Right atrium auricular region (tissue), 2 donors: ENCODE results near the gene MX1. TPM values are rescaled to one million over a fixed set of nuclear protein-coding genes. Genes with fewer than 3 reads are reported as not detected.
"Not testable (repeated sequence)": the region's sequence is repeated elsewhere in the genome, so short reads cannot be mapped to it uniquely, and the experiment has no call there.

ENCODE experiments used
- DNase-seq: peaks from one replicate; pipeline ENCODE4 v3.0.0-alpha.2; 2019; ENCODE audit warnings: low spot score
- H3K27ac ChIP-seq, 2 donors: fragments of 200-600 bp; sonication (generic); 1 replicate in 1 of 2; 2 replicates in 1 of 2; pipeline ENCODE4 v1.5.1; 2016 to 2019
- H3K27me3 ChIP-seq, 2 donors: fragments of 200-600 bp; sonication (generic); one replicate each; pipeline versions ENCODE4 v1.5.1 to v1.6.0; 2017 to 2019
- H3K36me3 ChIP-seq: fragments of 200-600 bp; sonication (generic); one replicate; pipeline ENCODE4 v1.5.1; 2016
- H3K4me1 ChIP-seq, 2 donors: fragments of 200-600 bp; sonication (generic); one replicate each; pipeline versions ENCODE4 v1.5.1 to v1.6.0; 2017 to 2019
- H3K4me3 ChIP-seq, 2 donors: fragments of 200-600 bp; sonication (generic); 1 replicate in 1 of 2; 2 replicates in 1 of 2; pipeline ENCODE4 v1.5.1; 2017 to 2019; ENCODE audit warnings: mild to moderate bottlenecking in 1 of 2, moderate library complexity in 1 of 2
- H3K9me3 ChIP-seq, 2 donors: fragments of 200-600 bp; sonication (generic); one replicate each; pipeline ENCODE4 v1.5.1; 2019
- total RNA-seq, 2 donors: library from RNA; depleted of rRNA; stranded (reverse); fragments of >200 nt; gene quantifications; one replicate each; pipeline ENCODE4 v1.1.0, GENCODE V29; 2016
- TF ChIP-seq, protein P1 (sequence below), 2 donors: fragments of 200-600 bp; sonication (generic); IDR thresholded peaks; one replicate each; pipeline ENCODE4 v1.5.1; 2019; ENCODE audit warnings: antibody characterized with exemption in 2 of 2

MX1 gene
- total RNA-seq, 2 donors from 2014 or later = 6.9 to 8.5 TPM

DNA sequence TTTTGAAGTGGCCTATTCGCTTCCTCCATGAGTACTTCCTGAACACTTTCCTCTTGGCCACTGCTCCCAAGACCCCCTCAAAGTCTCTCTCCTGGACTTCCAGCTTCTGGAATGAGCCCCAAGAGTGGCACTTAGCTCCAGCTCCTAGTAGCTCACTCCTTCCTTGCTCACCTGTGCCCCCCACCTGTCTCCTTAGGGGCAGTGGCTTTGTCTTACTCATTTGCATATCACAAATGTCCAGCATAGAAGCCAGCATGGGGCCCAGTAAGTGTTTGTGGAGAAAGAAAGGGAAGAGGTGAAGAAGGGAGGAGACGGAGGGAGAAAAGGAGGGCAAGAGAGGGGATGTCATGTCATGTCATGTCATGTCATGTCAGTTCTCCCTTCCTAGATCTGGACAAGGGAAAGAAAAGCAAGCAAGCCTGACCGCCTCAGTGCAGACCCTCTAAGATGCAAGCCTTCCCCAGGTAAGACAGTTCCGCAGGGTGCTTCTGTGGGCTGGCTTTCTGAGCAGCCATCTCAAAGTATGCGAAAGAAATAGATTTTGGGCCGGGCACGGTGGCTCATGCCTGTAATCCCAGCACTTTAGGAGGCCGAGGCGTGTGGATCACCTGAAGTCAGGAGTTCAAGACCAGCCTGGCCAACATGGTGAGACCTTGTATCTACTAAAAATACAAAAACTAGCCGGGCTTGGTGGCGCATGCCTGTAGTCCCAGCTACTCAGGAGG is 6.9 kb upstream of the MX1 start:
- TF ChIP-seq, protein P1, sequence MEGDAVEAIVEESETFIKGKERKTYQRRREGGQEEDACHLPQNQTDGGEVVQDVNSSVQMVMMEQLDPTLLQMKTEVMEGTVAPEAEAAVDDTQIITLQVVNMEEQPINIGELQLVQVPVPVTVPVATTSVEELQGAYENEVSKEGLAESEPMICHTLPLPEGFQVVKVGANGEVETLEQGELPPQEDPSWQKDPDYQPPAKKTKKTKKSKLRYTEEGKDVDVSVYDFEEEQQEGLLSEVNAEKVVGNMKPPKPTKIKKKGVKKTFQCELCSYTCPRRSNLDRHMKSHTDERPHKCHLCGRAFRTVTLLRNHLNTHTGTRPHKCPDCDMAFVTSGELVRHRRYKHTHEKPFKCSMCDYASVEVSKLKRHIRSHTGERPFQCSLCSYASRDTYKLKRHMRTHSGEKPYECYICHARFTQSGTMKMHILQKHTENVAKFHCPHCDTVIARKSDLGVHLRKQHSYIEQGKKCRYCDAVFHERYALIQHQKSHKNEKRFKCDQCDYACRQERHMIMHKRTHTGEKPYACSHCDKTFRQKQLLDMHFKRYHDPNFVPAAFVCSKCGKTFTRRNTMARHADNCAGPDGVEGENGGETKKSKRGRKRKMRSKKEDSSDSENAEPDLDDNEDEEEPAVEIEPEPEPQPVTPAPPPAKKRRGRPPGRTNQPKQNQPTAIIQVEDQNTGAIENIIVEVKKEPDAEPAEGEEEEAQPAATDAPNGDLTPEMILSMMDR (IDR thresholded peaks at IDR 0.05) = no peak
- no peaks in the 10 kb centered on the region for H3K36me3 ChIP-seq
- no peaks in the 10 kb centered on the region for H3K9me3 ChIP-seq
- peaks cover 0 to 9% of the 10 kb centered on the region in 2 donors for H3K4me1 ChIP-seq
- H3K4me3 ChIP-seq = no peak overlapping the region
- H3K27me3 ChIP-seq = no peaks in the 10 kb centered on the region
- peak overlapping the region in 1 of 2 donors; percentile 82 for H3K27ac ChIP-seq
- DNase-seq = peak; percentile 55

DNA sequence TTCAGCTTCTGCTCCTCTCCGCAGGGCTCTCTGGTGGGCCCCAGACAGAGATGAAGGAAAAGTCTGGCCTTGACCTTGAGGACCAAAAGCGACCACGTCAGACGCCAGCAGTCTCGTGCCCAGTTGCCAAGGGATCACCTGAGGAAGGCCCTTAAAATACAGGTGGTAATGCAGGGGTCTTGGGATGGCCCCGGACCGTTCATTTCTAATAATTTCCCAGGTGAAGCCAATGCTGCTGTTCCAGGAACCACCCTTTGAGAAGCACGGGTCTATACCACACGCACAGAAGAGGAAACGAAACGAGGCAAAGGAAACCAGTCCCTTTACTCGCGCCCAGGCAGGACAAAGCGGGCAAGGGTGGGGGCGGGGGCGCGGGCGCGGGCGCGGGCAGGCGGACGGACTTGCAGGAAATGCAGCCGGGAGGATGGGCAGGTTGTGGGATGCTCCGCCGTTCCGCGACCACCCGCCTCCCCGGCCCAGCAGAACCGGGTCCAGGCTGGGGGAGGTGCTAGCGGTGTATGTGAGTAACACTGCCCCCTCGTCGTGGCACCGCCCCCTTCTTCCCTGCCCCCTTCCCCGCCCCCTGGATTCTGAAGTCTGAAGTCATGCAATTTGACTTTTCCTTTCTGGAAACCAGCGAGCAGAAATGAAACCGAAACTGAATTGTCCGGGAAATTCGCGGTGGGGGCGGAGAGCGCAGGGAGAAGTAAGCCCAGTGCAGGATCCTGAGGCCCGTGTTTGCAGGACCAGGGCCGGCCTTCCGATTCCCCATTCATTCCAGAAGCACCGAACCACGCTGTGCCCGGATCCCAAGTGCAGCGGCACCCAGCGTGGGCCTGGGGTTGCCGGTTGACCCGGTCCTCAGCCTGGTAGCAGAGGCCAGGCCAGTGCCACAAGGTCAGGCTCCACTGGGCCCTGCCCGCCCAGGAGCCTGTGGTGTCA is 5.8 kb upstream of the MX1 start:
- peak overlapping the region; percentile 51 to 69 for H3K4me3 ChIP-seq

DNA sequence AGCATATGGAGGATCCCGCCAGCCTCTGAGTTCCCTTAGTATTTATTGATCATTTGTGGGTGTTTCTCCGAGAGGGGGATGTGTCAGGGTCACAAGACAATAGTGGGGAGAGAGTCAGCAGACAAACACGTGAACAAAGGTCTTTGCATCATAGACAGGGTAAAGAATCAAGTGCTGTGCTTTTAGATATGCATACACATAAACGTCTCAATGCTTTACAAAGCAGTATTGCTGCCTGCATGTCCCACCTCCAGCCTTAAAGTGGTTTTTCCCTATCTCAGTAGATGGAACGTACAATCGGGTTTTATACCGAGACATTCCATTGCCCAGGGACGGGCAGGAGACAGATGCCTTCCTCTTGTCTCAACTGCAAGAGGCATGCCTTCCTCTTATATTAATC is 5.0 kb upstream of the MX1 start:
- peaks cover 0 to 16% of the 10 kb centered on the region in 2 donors for H3K4me1 ChIP-seq
- H3K4me3 ChIP-seq = peak overlapping the region in 1 of 2 donors; percentile 69
- H3K27me3 ChIP-seq, H3K36me3 ChIP-seq, DNase-seq, H3K9me3 ChIP-seq: not testable (repeated sequence)
- H3K27ac ChIP-seq = peak overlapping the region; percentile 82 to 90

More for the DNA sequence above, 5.8 kb upstream of the MX1 start:
- TF ChIP-seq, protein P1 (IDR thresholded peaks at IDR 0.05) = peak in 1 of 2 donors; percentile 11
- peak overlapping the region; percentile 82 to 90 for H3K27ac ChIP-seq
- DNase-seq = peak; percentile 92
- H3K9me3 ChIP-seq = no peaks in the 10 kb centered on the region
- no peaks in the 10 kb centered on the region for H3K36me3 ChIP-seq
- H3K27me3 ChIP-seq = no peaks in the 10 kb centered on the region
- H3K4me1 ChIP-seq = peaks cover 0 to 9% of the 10 kb centered on the region in 2 donors

DNA sequence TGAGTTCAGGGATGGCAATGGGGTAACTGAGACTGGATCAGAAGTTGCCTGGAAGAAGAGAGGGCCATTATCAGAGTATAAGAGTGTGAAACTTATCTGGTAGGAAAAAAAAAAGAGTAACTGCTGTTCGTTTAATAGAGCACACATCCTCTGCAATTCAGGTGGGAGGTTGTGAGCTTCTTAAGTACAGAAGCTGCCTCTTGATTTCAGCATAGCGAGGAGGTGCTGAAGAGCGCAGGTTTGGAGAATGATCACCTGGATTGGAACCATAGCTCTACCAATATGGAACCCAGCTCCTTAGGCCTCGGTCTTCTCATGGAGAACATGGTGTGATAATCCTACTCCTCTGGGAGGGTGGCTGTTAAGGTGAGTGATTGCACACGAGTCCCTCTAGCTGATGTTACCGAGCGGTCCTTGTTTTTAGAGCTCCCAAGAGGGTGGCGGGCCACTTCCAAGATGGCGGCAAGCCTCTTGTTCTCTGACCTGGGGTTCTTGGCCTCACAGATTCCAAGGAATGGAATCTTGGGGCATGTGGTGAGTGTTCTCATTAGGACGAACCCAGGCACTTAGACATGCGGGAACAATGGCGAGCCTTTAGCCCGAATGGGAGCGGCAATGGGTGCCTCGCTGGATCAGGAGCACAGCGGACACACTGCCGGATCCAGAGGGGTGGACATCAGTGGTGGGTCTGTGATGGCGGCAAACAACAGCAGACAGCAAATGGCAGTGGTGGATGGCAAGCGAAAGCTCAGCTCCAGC is 3.3 kb upstream of the MX1 start:
- Histone ChIP-seq H3K27me3 (no peaks in the 10 kb centered on the region), H3K27ac (no peak overlapping the region), H3K4me3 (no peak overlapping the region), H3K9me3 (no peaks in the 10 kb centered on the region), H3K4me1 (peaks cover 0 to 25% of the 10 kb centered on the region in 2 donors), H3K36me3 (no peaks in the 10 kb centered on the region)
- DNase-seq = no peak
- TF ChIP-seq, protein P1 (IDR thresholded peaks at IDR 0.05) = no peak

DNA sequence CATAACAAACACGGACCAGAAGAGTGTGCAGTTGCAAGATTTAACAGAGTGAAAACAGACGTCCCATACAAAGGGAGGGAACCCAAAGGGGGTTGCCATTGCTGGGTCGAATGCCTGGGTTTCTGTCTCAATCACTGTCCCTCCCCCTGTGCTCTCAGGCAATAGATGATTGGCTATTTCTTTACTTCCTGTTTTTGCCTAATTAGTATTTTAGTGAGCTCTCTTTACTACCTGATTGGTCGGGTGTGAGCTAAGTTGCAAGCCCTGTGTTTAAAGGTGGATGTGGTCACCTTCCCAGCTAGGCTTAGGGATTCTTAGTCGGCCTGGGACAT is 2.8 kb upstream of the MX1 start:
- not testable (repeated sequence) for DNase-seq, H3K36me3 ChIP-seq, H3K9me3 ChIP-seq, H3K4me3 ChIP-seq, H3K27ac ChIP-seq, H3K27me3 ChIP-seq
- H3K4me1 ChIP-seq = peaks cover 0 to 25% of the 10 kb centered on the region in 2 donors

DNA sequence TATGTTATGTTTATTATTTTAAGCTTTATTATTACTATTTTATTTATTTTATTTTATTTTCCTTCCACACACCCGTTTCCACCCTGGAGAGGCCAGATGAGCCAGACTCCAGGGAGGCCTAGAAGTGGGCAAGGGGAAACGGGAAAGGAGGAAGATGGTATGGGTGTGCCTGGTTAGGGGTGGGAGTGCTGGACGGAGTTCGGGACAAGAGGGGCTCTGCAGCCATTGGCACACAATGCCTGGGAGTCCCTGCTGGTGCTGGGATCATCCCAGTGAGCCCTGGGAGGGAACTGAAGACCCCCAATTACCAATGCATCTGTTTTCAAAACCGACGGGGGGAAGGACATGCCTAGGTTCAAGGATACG is 468 bp upstream of the MX1 start:
- Histone ChIP-seq H3K27me3 (no peaks in the 10 kb centered on the region), H3K9me3 (no peaks in the 10 kb centered on the region), H3K27ac (peak overlapping the region; percentile 69 to 70), H3K4me3 (peak overlapping the region; percentile 53 to 71), H3K36me3 (no peaks in the 10 kb centered on the region), H3K4me1 (peaks cover 0 to 19% of the 10 kb centered on the region in 2 donors)
- no peak for DNase-seq
- TF ChIP-seq, protein P1 (IDR thresholded peaks at IDR 0.05) = no peak
